ENCODE measurements around the gene CREB5.

Gene CREB5

GRCh38 chr7:28747854-28748253 is 335.5 kb downstream of the CREB5 start:
- no peak for DNase-seq (ENCODE audit: low read depth)

- no peak for DNase-seq (ENCODE audit: low read depth)
Measured at GRCh38 chr7:28748346-28748745, 336.0 kb downstream of the CREB5 start.

- no peak for DNase-seq (ENCODE audit: low read depth)
Measured at GRCh38 chr7:28748933-28749584, 336.7 kb downstream of the CREB5 start.

GRCh38 chr7:28749638-28750037 is 337.3 kb downstream of the CREB5 start:
- no peak for DNase-seq (ENCODE audit: low read depth)

GRCh38 chr7:28750981-28751380 is 338.7 kb downstream of the CREB5 start:
- DNase-seq (ENCODE audit: low read depth): no peak

- no peak for DNase-seq (ENCODE audit: low read depth)
Measured at GRCh38 chr7:28753613-28754012, 341.3 kb downstream of the CREB5 start.

- no peak for DNase-seq (ENCODE audit: low read depth)
Measured at GRCh38 chr7:28754027-28754426, 341.7 kb downstream of the CREB5 start.

- no peak for DNase-seq (ENCODE audit: low read depth)
Measured at GRCh38 chr7:28754447-28754846, 342.1 kb downstream of the CREB5 start.

- no peak for DNase-seq (ENCODE audit: low read depth)
Measured at GRCh38 chr7:28755255-28755654, 342.9 kb downstream of the CREB5 start.

GRCh38 chr7:28758186-28758585 is 345.9 kb downstream of the CREB5 start:
- no peak for DNase-seq (ENCODE audit: low read depth)

GRCh38 chr7:28759475-28759971 is 347.2 kb downstream of the CREB5 start:
- no peak for DNase-seq (ENCODE audit: low read depth)

- no peak for DNase-seq (ENCODE audit: low read depth)
Measured at GRCh38 chr7:28761505-28761904, 349.2 kb downstream of the CREB5 start.

- DNase-seq (ENCODE audit: low read depth): no peak
Measured at GRCh38 chr7:28762651-28763050, 350.3 kb downstream of the CREB5 start.

GRCh38 chr7:28766359-28766758 is 354.0 kb downstream of the CREB5 start:
- DNase-seq (ENCODE audit: low read depth): no peak

GRCh38 chr7:28767356-28767755 is 355.0 kb downstream of the CREB5 start:
- no peak for DNase-seq (ENCODE audit: low read depth)

- DNase-seq (ENCODE audit: low read depth): no peak
Measured at GRCh38 chr7:28768577-28769147, 356.3 kb downstream of the CREB5 start.

GRCh38 chr7:28771906-28772622 is 359.7 kb downstream of the CREB5 start:
- no peak for DNase-seq (ENCODE audit: low read depth)

GRCh38 chr7:28773423-28774145 is 361.3 kb downstream of the CREB5 start:
- DNase-seq (ENCODE audit: low read depth): no peak

GRCh38 chr7:28774261-28774988 is 362.1 kb downstream of the CREB5 start:
- DNase-seq (ENCODE audit: low read depth): no peak

- no peak for DNase-seq (ENCODE audit: low read depth)
Measured at GRCh38 chr7:28776463-28777157, 364.3 kb downstream of the CREB5 start.

- no peak for DNase-seq (ENCODE audit: low read depth)
Measured at GRCh38 chr7:28778786-28779185, 366.5 kb downstream of the CREB5 start.
